Neural cell (in vitro differentiated cells): ENCODE results near the gene TM9SF4. TPM values are rescaled to one million over a fixed set of nuclear protein-coding genes. Genes with fewer than 3 reads are reported as not detected.
"Not testable (repeated sequence)": the region's sequence is repeated elsewhere in the genome, so short reads cannot be mapped to it uniquely, and the experiment has no call there.

Experiments
- H2AFZ ChIP-seq: fragments of 200-600, 300-800 bp; sonication (generic), shearing (Covaris generic); 2 replicates; pipeline ENCODE4 v1.6.0; 2014; ENCODE audit warnings: low read depth, mild to moderate bottlenecking, antibody characterized with exemption, low read length, moderate library complexity
- H3F3A ChIP-seq: fragments of 200-600 bp; shearing (Covaris generic); 2 replicates; pipeline ENCODE4 v1.6.1; 2016; ENCODE audit warnings: mild to moderate bottlenecking, moderate library complexity, mixed read lengths, antibody characterized with exemption, low read length; ENCODE audit not compliant: insufficient read depth, poor library complexity, severe bottlenecking
- H3K27ac ChIP-seq: fragments of 200-600, 300-800 bp; sonication (generic), shearing (Covaris generic); 2 replicates; pipeline ENCODE4 v1.5.1; 2014; ENCODE audit warnings: mild to moderate bottlenecking, low read length, moderate library complexity
- H3K27me3 ChIP-seq: fragments of 300-800, 200-600 bp; sonication (generic), shearing (Covaris generic); 2 replicates; pipeline ENCODE4 v1.6.0; 2014; ENCODE audit warnings: mild to moderate bottlenecking, low read depth, low read length, moderate library complexity; ENCODE audit not compliant: insufficient read depth
- H3K36me3 ChIP-seq: fragments of 300-800, 200-600 bp; sonication (generic), shearing (Covaris generic); 2 replicates; pipeline ENCODE4 v1.5.1; 2014; ENCODE audit warnings: mild to moderate bottlenecking, antibody characterized with exemption, low read length, moderate library complexity; ENCODE audit not compliant: insufficient read depth
- H3K4me2 ChIP-seq: fragments of 300-800, 200-600 bp; sonication (generic), shearing (Covaris generic); 2 replicates; pipeline ENCODE4 v1.6.0; 2014; ENCODE audit warnings: mild to moderate bottlenecking, low read length
- H3K4me3 ChIP-seq: fragments of 300-800, 200-600 bp; sonication (generic), shearing (Covaris generic); 2 replicates; pipeline ENCODE4 v1.5.1; 2014; ENCODE audit warnings: mild to moderate bottlenecking, low read length, moderate library complexity
- H3K79me2 ChIP-seq: fragments of 200-600 bp; shearing (Covaris generic); replicated peaks from 2 replicates; pipeline ENCODE4 v1.6.0; 2014; ENCODE audit warnings: mild to moderate bottlenecking, low read length, moderate library complexity; ENCODE audit not compliant: insufficient read depth
- H3K9ac ChIP-seq: fragments of 300-800, 200-600 bp; sonication (generic), shearing (Covaris generic); 2 replicates; pipeline ENCODE4 v1.6.1; 2016; ENCODE audit warnings: mild to moderate bottlenecking, low read length, mixed read lengths
- H3K9me2 ChIP-seq: fragments of 200-600 bp; shearing (Covaris generic); 2 replicates; pipeline ENCODE4 v1.6.1; 2016; ENCODE audit warnings: mild to moderate bottlenecking, low read length, mixed read lengths; ENCODE audit not compliant: insufficient read depth
- H3K9me3 ChIP-seq: fragments of 200-600, 300-800 bp; sonication (generic), shearing (Covaris generic); 2 replicates; pipeline ENCODE4 v1.6.1; 2016; ENCODE audit warnings: mild to moderate bottlenecking, mixed run types, low read length, moderate library complexity, mixed read lengths
- H4K20me1 ChIP-seq: fragments of 200-600 bp; shearing (Covaris generic); 2 replicates; pipeline ENCODE4 v1.6.1; 2016; ENCODE audit warnings: mild to moderate bottlenecking, mixed run types; ENCODE audit not compliant: insufficient read depth
- EP300 ChIP-seq: fragments of 450-650 bp; conservative IDR thresholded peaks from 2 replicates; pipeline ENCODE4 v1.6.1; 2014; ENCODE audit warnings: antibody characterized with exemption, mild to moderate bottlenecking, moderate library complexity; ENCODE audit not compliant: poor library complexity, severe bottlenecking
- EZH2 ChIP-seq: fragments of 200-600, 300-800 bp; shearing (Covaris generic), sonication (generic); IDR thresholded peaks from 2 replicates; pipeline ENCODE4 v1.6.1; 2014; ENCODE audit warnings: antibody characterized with exemption, low read length, borderline replicate concordance, mild to moderate bottlenecking; ENCODE audit not compliant: insufficient read depth, poor library complexity, severe bottlenecking
- MXI1 ChIP-seq: fragments of 450-650 bp; conservative IDR thresholded peaks from 2 replicates; pipeline ENCODE4 v1.6.1; 2014; ENCODE audit warnings: antibody characterized with exemption, mild to moderate bottlenecking; ENCODE audit not compliant: poor library complexity, severe bottlenecking
- POLR2AphosphoS5 ChIP-seq: IDR thresholded peaks from 2 replicates; pipeline ENCODE4 v1.6.1; 2012
- RAD21 ChIP-seq: fragments of 450-650 bp; conservative IDR thresholded peaks from 2 replicates; pipeline ENCODE4 v1.6.1; 2014; ENCODE audit warnings: antibody characterized with exemption, mild to moderate bottlenecking, moderate library complexity
- REST ChIP-seq: IDR thresholded peaks from 2 replicates; pipeline ENCODE4 v1.6.1; 2012; ENCODE audit warnings: borderline replicate concordance
- SMC3 ChIP-seq: fragments of 450-650 bp; conservative IDR thresholded peaks from 2 replicates; pipeline ENCODE4 v1.6.1; 2014; ENCODE audit warnings: antibody characterized with exemption, mild to moderate bottlenecking, moderate library complexity; ENCODE audit not compliant: poor library complexity
- TAF1 ChIP-seq: IDR thresholded peaks from 2 replicates; pipeline ENCODE4 v1.6.1; 2012; ENCODE audit warnings: low read depth
- polyA plus RNA-seq: library from polyadenylated mRNA; depleted of rRNA; stranded (reverse); fragments of >200 nt; gene quantifications from 2 replicates; pipeline ENCODE4 v1.2.3, GENCODE V29; 2014
- TF ChIP-seq, protein P1 (sequence below): fragments of 450-650 bp; IDR thresholded peaks from 2 replicates; pipeline ENCODE4 v1.5.1; 2014; ENCODE audit warnings: antibody characterized with exemption, mild to moderate bottlenecking, moderate library complexity; ENCODE audit not compliant: poor library complexity, severe bottlenecking

The TM9SF4 gene
- polyA plus RNA-seq, 1 donor from 2014 or later = 18.3 TPM

- Histone ChIP-seq H2AFZ (no peak overlapping the region), H3K9me2 (no peaks in the 10 kb centered on the region)
These were observed 5.8 kb downstream of the TM9SF4 start for GRCh38 chr20:32115211-32115767.

GRCh38 chr20:32116079-32116521, 6.6 kb downstream of the TM9SF4 start:
- Histone ChIP-seq H3K27me3 (no peaks in the 10 kb centered on the region), H3K4me3 (no peak overlapping the region), H3K9me3 (no peaks in the 10 kb centered on the region), H4K20me1 (no peaks in the 10 kb centered on the region), H2AFZ (no peak overlapping the region), H3K4me2 (no peak overlapping the region), H3K9ac (no peak overlapping the region), H3K36me3 (no peaks in the 10 kb centered on the region), H3F3A (no peaks in the 10 kb centered on the region), H3K9me2 (no peaks in the 10 kb centered on the region), H3K27ac (no peak overlapping the region), H3K79me2 (peaks cover 70% of the 10 kb centered on the region)
- TF ChIP-seq RAD21 (no peak), TAF1 (no peak), MXI1 (no peak)
- TF ChIP-seq, protein P1, sequence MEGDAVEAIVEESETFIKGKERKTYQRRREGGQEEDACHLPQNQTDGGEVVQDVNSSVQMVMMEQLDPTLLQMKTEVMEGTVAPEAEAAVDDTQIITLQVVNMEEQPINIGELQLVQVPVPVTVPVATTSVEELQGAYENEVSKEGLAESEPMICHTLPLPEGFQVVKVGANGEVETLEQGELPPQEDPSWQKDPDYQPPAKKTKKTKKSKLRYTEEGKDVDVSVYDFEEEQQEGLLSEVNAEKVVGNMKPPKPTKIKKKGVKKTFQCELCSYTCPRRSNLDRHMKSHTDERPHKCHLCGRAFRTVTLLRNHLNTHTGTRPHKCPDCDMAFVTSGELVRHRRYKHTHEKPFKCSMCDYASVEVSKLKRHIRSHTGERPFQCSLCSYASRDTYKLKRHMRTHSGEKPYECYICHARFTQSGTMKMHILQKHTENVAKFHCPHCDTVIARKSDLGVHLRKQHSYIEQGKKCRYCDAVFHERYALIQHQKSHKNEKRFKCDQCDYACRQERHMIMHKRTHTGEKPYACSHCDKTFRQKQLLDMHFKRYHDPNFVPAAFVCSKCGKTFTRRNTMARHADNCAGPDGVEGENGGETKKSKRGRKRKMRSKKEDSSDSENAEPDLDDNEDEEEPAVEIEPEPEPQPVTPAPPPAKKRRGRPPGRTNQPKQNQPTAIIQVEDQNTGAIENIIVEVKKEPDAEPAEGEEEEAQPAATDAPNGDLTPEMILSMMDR = no peak

More at GRCh38 chr20:32115211-32115767, 5.8 kb downstream of the TM9SF4 start:
- Histone ChIP-seq H3K9ac (no peak overlapping the region), H3K27ac (no peak overlapping the region), H3F3A (no peaks in the 10 kb centered on the region), H4K20me1 (no peaks in the 10 kb centered on the region), H3K9me3 (no peaks in the 10 kb centered on the region), H3K27me3 (no peaks in the 10 kb centered on the region), H3K36me3 (no peaks in the 10 kb centered on the region), H3K4me2 (no peak overlapping the region), H3K79me2 (peaks cover 78% of the 10 kb centered on the region), H3K4me3 (no peak overlapping the region)
- TF ChIP-seq MXI1 = no peak
- no peak for TF ChIP-seq REST
- no peak for TF ChIP-seq SMC3
- no peak for TF ChIP-seq TAF1
- TF ChIP-seq RAD21 = no peak
- TF ChIP-seq POLR2AphosphoS5 = no peak
- no peak for TF ChIP-seq EZH2
- TF ChIP-seq, protein P1 = no peak
- no peak for TF ChIP-seq EP300

DNA sequence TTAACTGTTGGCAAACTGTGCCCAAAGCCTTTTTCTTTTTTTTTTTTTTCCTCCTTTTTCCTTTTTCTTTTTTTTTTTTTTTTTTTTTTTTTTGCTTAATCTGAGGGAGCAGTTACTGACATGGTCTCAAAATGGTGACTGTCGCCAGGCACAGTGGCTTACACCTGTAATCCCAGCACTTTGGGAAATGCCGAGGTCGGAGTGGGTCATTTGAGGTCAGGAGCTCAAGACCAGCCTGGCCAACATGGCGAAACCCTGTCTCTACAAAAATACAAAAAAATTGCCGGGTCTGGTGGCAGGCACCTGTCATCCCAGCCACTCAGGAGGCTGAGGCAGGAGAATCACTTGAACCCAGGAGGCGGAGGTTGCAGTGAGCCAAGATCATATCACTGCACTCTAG, 7.3 kb downstream of the TM9SF4 start:
- H3K79me2 ChIP-seq = peaks cover 63% of the 10 kb centered on the region
- not testable (repeated sequence) for H3K27ac ChIP-seq, H3K9ac ChIP-seq, H3F3A ChIP-seq, H3K36me3 ChIP-seq, H3K9me2 ChIP-seq, H4K20me1 ChIP-seq, H3K9me3 ChIP-seq, H3K4me3 ChIP-seq, H3K27me3 ChIP-seq, H3K4me2 ChIP-seq, H2AFZ ChIP-seq

- H2AFZ ChIP-seq, H3K4me3 ChIP-seq, H3K4me2 ChIP-seq, H4K20me1 ChIP-seq, H3K27me3 ChIP-seq, H3K36me3 ChIP-seq, H3K27ac ChIP-seq, H3F3A ChIP-seq, H3K9me3 ChIP-seq, H3K9me2 ChIP-seq, H3K9ac ChIP-seq: not testable (repeated sequence)
- H3K79me2 ChIP-seq = peaks cover 53% of the 10 kb centered on the region
These were observed 8.9 kb downstream of the TM9SF4 start for GRCh38 chr20:32118427-32118826.
